ENCODE data around the gene UBL3. TPM values are rescaled to one million over a fixed set of nuclear protein-coding genes. Genes with fewer than 3 reads are reported as not detected.

Gene UBL3
- total RNA-seq, 1 experiment from 2014 or later, result 10.7 TPM

DNA sequence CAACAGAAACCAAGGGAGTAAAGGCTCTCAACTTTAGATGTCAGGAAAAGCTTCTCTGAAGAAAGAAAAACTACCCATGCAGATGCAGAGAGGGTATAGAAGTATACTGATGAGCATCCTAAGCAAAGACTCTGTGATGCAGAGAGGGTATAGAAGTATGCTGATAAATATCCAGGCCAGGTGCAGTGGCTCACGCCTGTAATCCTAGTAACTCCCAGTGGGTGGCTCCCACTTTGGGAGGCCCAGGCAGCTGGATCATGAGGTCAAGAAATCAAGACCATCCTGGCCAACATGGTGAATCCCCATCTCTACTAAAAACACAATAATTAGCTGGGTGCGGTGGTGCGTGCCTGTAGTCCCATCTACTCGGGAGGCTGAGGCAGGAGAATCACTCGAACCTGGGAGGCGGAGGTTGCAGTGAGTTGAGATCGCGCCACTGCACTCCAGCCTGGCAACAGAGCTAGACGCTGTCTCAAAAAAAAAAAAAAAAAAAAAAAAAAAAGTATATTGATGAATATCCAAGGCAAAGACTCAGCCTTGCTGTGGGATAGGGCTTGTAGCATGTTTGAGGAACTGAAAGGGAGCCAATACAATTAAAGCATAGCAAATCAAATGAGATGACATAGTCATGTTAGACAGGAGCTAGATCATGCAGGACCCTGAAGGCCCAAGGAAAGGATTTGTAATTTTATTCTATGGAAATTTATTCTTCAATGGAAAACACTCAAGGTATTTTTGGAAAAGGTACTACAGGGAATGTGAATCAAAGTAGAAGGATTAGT lies 14.9 kb downstream of the UBL3 start:
- DNase-seq (ENCODE audit: low read depth, low spot score), result no peak
- Histone ChIP-seq H3K4me1 (ENCODE audit: control insufficient read depth in 1 of 2, insufficient read depth in 2 of 2, low read length in 2 of 2) (peaks cover 10 to 24% of the 10 kb centered on the region in 2 experiments), H3K27me3 (ENCODE audit: insufficient read depth, low read length) (no peaks in the 10 kb centered on the region), H3K9ac (ENCODE audit: low read length) (no peak overlapping the region), H3K9me3 (ENCODE audit: control insufficient read depth in 1 of 2, insufficient read depth in 1 of 2, low read depth in 1 of 2, low read length in 2 of 2) (no peaks in the 10 kb centered on the region), H3K4me2 (ENCODE audit: low read length) (no peak overlapping the region), H3K27ac (ENCODE audit: low read depth, low read length) (no peak overlapping the region), H3K79me2 (ENCODE audit: insufficient read depth, low read length) (peaks cover 10% of the 10 kb centered on the region), H2AFZ (ENCODE audit: low read depth, low read length, poor library complexity, severe bottlenecking) (no peak overlapping the region), H3K36me3 (ENCODE audit: control insufficient read depth in 1 of 2, insufficient read depth in 2 of 2, low read length in 2 of 2) (no peaks in the 10 kb centered on the region), H3K9me2 (ENCODE audit: insufficient read depth) (no peaks in the 10 kb centered on the region), H4K20me1 (ENCODE audit: insufficient read depth) (no peaks in the 10 kb centered on the region), H3K4me3 (replicated peaks in 1 of 2; ENCODE audit: low read depth in 1 of 2, low read length in 2 of 2) (no peak overlapping the region)
- ChIA-PET CTCF (interaction anchor here (1.1 kb wide), 1 partner anchor 10 kb away, joined by 3 read pairs; no protein-coding TSS in a partner anchor), POLR2A (no interaction called here), RAD21 (ENCODE audit: low non-redundant PET in 1 of 2, low total read pairs in 2 of 2, uncharacterized antibody in 2 of 2, unreplicated experiment in 2 of 2) (interaction anchor here in 1 of 2 experiments (0.7 kb wide), 1 partner anchor 182 kb away, joined by 4 read pairs; no protein-coding TSS in a partner anchor)
- intact Hi-C loops (cut with micrococcal nuclease), result no loop called here
- ATAC-seq, result peak; percentile 55; the same call in 1 of the 2 replicates
- BruUV-seq (replicated peaks), result no TSS peak
- TF ChIP-seq POLR2A (IDR thresholded peaks at IDR 0.05; ENCODE audit: borderline replicate concordance, extremely low read depth, insufficient read depth, insufficient read length) (no peak), ZBTB33 (IDR thresholded peaks at IDR 0.05; ENCODE audit: extremely low read depth, insufficient replicate concordance, low read length) (no peak), CTCF (IDR thresholded peaks at IDR 0.05 in 2 of 3, conservative IDR thresholded peaks at IDR 0.05 in 1 of 3; ENCODE audit: borderline replicate concordance in 1 of 3, insufficient read depth in 1 of 3, low read depth in 2 of 3, low read length in 2 of 3) (0 out of 6 replicates have a peak, but pooled peaks of 1 of the 3 experiments have one; percentile 21), EZH2 (IDR thresholded peaks at IDR 0.05) (no peak)
